Activated naive CD4-positive, alpha-beta T cell treated with anti-CD3 and anti-CD28 coated beads, Interleukin-2, amount 50 U/mL, for 72 hours (primary cell): Measurements from ENCODE around the gene TACC2. TPM values are rescaled to one million over a fixed set of nuclear protein-coding genes. Genes with fewer than 3 reads are reported as not detected.

Source experiments
- ATAC-seq, 2 donors: fragments of 150-1000 bp; cut with Tn5 transposase; 2 replicates each; pipeline ENCODE4 v1.10.0; 2021; ENCODE audit warnings: mild to moderate bottlenecking in 2 of 2, moderate library complexity in 2 of 2
- DNase-seq, 2 donors: peaks; one replicate each; pipeline ENCODE4 v3.0.0; 2021 to 2022; ENCODE audit warnings: low spot score in 2 of 2
- H3K27ac Mint-ChIP-seq, 2 donors: one replicate each; pipeline ENCODE4 v1.8.0; 2022; ENCODE audit warnings: mild to moderate bottlenecking in 2 of 2, mixed read lengths in 2 of 2
- H3K36me3 Mint-ChIP-seq, 2 donors: one replicate each; pipeline ENCODE4 v1.8.0; 2022; ENCODE audit warnings: mixed read lengths in 2 of 2
- H3K9me3 Mint-ChIP-seq, 2 donors: one replicate each; pipeline ENCODE4 v1.8.0; 2022; ENCODE audit warnings: mixed read lengths in 2 of 2
- total RNA-seq, 2 donors: library from RNA; stranded (reverse); gene quantifications; one replicate each; pipeline ENCODE4 v1.2.3, GENCODE V29; 2022

Gene TACC2
- total RNA-seq, 2 donors from 2014 or later = not detected

DNA sequence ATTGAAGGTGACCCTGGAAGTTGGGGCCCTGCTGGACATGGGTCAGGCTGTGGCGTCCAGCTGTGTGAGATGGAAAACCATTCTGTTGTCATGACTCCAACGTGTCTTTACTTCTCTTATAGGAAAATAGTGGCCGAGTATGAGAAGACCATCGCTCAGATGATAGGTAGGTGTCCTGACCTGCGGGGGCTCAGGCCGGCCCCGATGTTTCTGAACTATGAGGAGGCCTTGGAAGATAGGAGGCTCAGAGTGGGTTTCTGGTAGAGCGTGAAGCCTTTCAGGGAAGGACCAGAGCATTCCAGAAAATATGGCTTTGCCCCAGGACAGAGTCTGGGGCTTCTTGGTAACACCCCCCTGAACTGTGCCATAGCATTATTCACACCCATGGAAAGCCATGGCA lies 252.9 kb downstream of the TACC2 start:
- ATAC-seq = no peak
- DNase-seq = no peak
- no peaks in the 10 kb centered on the region for H3K9me3 Mint-ChIP-seq
- H3K36me3 Mint-ChIP-seq = no peaks in the 10 kb centered on the region
- H3K27ac Mint-ChIP-seq = no peak overlapping the region

- DNase-seq = no peak
- Mint-ChIP-seq H3K27ac (no peak overlapping the region), H3K36me3 (no peaks in the 10 kb centered on the region), H3K9me3 (no peaks in the 10 kb centered on the region)
- ATAC-seq = no peak
Measured at GRCh38 chr10:122243550-122243949, 254.6 kb downstream of the TACC2 start.

DNA sequence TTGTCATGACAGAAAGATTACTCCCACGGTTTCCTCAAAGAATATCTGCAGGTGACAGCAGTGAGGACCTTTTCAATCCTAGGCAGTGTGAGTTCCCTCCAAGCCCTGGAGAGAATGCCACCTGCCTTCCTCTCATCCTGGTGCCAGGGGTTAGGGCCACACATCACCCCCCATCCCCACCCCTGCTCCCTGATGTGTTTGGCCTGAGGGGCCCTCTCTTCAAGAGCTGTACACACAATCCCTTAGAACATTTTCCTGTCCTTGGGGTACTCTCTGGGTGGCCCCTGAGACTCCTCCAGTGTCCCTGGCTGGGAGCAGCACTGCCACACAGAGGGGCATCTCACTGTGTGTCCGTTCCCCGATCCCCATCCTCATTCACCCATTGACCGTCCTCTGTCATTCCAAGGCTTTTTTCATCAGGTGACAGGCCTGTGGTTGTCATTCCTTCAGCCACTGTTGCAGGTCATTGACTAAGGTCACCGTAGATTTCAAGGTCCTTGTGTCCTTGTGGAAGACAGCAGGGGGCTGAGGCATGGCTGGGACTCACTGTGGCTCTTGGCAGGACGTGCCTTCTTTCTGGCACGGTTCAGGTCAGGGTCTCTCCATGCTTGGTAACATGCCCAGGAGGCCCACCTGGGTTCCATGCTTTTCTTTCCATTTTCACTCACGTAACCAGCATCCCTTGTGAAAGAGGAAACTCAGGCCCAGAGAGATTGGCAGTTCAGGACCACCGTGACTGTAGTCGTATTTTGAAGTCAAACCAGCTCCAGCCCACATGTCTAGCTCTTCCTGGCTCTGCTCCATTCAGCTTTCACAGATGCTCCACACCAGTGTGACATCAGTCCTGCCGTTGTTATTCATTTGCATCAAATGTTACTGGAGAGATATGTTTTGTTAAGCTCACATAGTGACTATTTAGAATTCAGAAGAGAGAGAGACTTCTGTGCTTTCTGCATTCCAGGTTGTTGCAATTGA lies 255.3 kb downstream of the TACC2 start:
- no peaks in the 10 kb centered on the region for H3K36me3 Mint-ChIP-seq
- no peak for ATAC-seq
- no peak overlapping the region for H3K27ac Mint-ChIP-seq

GRCh38 chr10:122245136-122245535 lies 256.2 kb downstream of the TACC2 start:
- no peak overlapping the region for H3K27ac Mint-ChIP-seq
- H3K9me3 Mint-ChIP-seq = no peaks in the 10 kb centered on the region
- H3K36me3 Mint-ChIP-seq = no peaks in the 10 kb centered on the region
- DNase-seq = no peak
- ATAC-seq = no peak

More for the DNA sequence above, 255.3 kb downstream of the TACC2 start:
- no peak for DNase-seq
- H3K9me3 Mint-ChIP-seq = no peaks in the 10 kb centered on the region

GRCh38 chr10:122245897-122246296 lies 256.9 kb downstream of the TACC2 start:
- no peak for ATAC-seq
- Mint-ChIP-seq H3K36me3 (no peaks in the 10 kb centered on the region), H3K27ac (no peak overlapping the region), H3K9me3 (no peaks in the 10 kb centered on the region)
- no peak for DNase-seq

GRCh38 chr10:122246830-122247520 lies 258.0 kb downstream of the TACC2 start:
- H3K36me3 Mint-ChIP-seq = no peaks in the 10 kb centered on the region
- ATAC-seq (no peak), DNase-seq (no peak)
- no peak overlapping the region for H3K27ac Mint-ChIP-seq
- H3K9me3 Mint-ChIP-seq = no peaks in the 10 kb centered on the region

GRCh38 chr10:122248356-122249302 lies 259.7 kb downstream of the TACC2 start:
- no peak for ATAC-seq
- peak overlapping the region in 1 of 2 donors; percentile 11 for H3K27ac Mint-ChIP-seq

GRCh38 chr10:122249303-122249850 lies 260.4 kb downstream of the TACC2 start:
- DNase-seq (no peak), ATAC-seq (no peak)
- no peak overlapping the region for H3K27ac Mint-ChIP-seq
- H3K9me3 Mint-ChIP-seq = no peaks in the 10 kb centered on the region
- H3K36me3 Mint-ChIP-seq = no peaks in the 10 kb centered on the region

More at GRCh38 chr10:122248356-122249302, 259.7 kb downstream of the TACC2 start:
- Mint-ChIP-seq H3K36me3 (no peaks in the 10 kb centered on the region), H3K9me3 (no peaks in the 10 kb centered on the region)
- DNase-seq = no peak

DNA sequence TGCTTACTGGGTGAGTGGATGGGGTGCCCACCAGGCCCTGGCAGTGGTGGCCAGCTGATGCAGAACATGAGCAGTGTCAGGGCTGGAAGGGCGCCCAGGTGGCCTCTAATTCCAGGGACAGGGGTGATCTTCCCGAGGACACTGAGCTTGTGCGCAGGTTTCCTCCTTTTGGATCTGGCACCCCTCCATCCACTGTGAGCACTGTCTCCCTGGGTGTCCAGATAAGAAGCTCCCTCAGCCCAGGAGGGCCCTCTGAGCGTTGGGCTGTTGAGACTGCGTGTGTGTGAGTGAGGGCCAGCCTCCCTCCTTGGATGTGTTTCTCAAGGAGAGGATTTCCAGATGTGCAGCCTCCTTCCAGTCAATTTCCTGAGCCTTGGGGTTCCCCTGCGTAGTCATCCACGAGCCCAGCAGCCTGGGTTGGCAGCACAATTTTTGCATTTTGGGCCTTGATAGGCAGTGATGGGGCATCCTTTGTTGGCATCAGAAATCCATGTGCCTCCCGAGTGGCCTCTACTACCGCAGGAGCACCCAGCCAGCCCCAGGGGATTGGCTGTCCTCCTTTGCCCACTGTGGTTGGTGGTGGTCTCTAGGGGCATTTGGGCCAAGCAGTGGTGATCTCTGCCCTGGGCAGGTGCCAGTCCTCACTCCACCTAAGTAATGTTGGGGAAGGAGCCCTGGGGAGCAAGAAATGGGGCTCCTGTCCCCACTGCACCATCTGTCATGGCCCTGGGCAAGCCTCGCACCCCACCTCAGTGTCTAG lies 261.2 kb downstream of the TACC2 start:
- Mint-ChIP-seq H3K9me3 (no peaks in the 10 kb centered on the region), H3K36me3 (no peaks in the 10 kb centered on the region), H3K27ac (no peak overlapping the region)
- ATAC-seq = no peak
- DNase-seq = no peak

DNA sequence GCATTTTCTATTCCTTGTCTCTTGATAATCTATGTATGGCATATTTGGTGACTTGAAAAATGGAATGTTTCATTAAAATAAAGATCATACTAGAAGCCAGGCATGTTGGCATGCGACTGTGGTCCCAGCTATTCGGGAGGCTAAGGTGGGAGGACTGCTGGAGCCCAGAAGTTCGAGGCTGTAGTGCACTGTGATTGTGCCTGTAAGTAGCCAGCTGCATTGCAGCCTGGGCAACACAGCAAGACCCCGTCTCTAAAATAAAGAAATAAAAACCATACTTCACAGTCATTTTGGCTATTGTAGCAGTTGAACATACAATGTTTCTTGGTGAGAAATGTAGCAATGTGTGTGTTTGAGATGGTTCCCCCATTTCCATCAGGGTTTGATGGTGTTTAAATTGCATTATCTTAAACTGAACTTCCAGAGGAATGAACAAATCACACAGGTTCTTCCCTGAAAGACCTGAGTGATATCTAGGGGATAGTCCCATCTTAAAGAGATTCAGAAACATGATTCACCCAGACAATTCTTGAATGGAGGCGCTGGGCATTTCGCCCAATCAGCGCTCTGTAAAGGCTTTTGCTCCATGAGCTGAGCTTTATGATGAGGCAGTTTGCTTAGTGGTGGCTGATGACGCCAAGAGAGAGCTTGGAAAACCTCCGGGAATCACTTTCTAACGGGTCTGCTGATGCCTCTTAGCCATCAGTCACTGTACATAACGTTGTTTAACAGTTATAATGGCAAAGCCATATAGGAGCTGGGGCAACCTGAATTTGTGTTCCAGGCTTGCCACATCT lies 262.7 kb downstream of the TACC2 start:
- no peaks in the 10 kb centered on the region for H3K9me3 Mint-ChIP-seq
- no peak for ATAC-seq
- no peak overlapping the region for H3K27ac Mint-ChIP-seq
- no peaks in the 10 kb centered on the region for H3K36me3 Mint-ChIP-seq
- no peak for DNase-seq

- Mint-ChIP-seq H3K27ac (no peak overlapping the region), H3K36me3 (no peaks in the 10 kb centered on the region), H3K9me3 (no peaks in the 10 kb centered on the region)
- DNase-seq (no peak), ATAC-seq (no peak)
Measured at GRCh38 chr10:122252805-122253204, 263.8 kb downstream of the TACC2 start.

GRCh38 chr10:122253605-122254004 lies 264.6 kb downstream of the TACC2 start:
- DNase-seq = no peak
- Mint-ChIP-seq H3K9me3 (no peaks in the 10 kb centered on the region), H3K27ac (no peak overlapping the region), H3K36me3 (no peaks in the 10 kb centered on the region)
- ATAC-seq = no peak

- no peak for ATAC-seq
- Mint-ChIP-seq H3K9me3 (no peaks in the 10 kb centered on the region), H3K36me3 (no peaks in the 10 kb centered on the region), H3K27ac (no peak overlapping the region)
- no peak for DNase-seq
Measured at GRCh38 chr10:122254831-122255230, 265.9 kb downstream of the TACC2 start.

- Mint-ChIP-seq H3K36me3 (no peaks in the 10 kb centered on the region), H3K27ac (no peak overlapping the region), H3K9me3 (no peaks in the 10 kb centered on the region)
- DNase-seq (no peak), ATAC-seq (no peak)
Measured at GRCh38 chr10:122255509-122256301, 266.7 kb downstream of the TACC2 start.
